NT2/D1 (cell line): Measurements from ENCODE around the gene FAM98A.

Source experiments
- SUZ12 ChIP-seq: IDR thresholded peaks from 2 replicates; pipeline ENCODE4 v1.6.1; 2011; ENCODE audit not compliant: insufficient read length, insufficient read depth; ENCODE audit errors: extremely low read depth
- YY1 ChIP-seq: IDR thresholded peaks from 2 replicates; pipeline ENCODE4 v1.6.1; 2011; ENCODE audit not compliant: insufficient read length, insufficient read depth
- ZNF274 ChIP-seq: IDR thresholded peaks from 2 replicates; pipeline ENCODE4 v1.6.1; 2011; ENCODE audit warnings: mild to moderate bottlenecking, low read depth, low read length

DNA sequence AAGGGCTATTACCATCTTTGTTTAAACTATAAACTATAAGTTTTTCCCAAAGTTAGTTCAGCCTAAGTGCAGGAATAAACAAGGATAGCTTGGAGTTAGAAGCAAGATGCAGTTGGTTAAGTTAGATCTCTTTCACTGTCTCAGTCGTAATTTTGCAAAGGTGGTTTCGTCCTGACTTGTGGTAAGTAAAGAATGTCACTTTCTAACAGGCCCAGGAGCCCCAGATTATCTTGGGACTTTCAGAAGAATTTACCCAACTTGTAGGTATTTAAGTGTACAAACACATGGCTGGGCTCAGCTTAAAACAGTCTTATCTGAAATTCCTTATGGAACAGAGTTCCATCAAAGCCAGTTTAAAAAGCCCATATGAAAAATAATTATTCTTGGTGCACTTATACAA is 18.3 kb upstream of the FAM98A start:
- TF ChIP-seq ZNF274 (no peak), YY1 (no peak), SUZ12 (no peak)
